LNCAP (cell line): Measurements from ENCODE around the gene PRICKLE2.

Source experiments
- TF ChIP-seq, protein P1 (sequence below): fragments of 450-650 bp; IDR thresholded peaks from 2 replicates; pipeline ENCODE4 v1.5.1; 2017; ENCODE audit warnings: mild to moderate bottlenecking

PRICKLE2 gene

DNA sequence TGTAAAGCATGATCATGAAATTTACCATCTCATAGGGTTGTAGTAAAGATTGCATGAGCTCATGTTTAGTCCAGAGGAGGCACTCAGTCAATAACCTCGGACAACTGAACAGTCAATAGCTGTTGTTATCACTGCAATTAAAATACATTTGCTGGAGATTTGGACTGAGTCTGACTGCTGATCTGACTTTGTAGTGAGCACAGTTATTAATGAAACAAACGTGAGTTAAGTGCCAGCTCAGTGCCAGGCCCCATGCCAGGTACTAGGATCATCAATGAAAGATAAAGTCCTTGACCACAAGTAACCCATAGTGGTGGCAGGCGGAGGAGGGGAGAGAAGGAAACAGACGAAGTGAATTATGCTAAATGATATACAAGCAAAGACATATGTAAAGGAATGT lies 43.7 kb upstream of the PRICKLE2 start:
- TF ChIP-seq, protein P1, sequence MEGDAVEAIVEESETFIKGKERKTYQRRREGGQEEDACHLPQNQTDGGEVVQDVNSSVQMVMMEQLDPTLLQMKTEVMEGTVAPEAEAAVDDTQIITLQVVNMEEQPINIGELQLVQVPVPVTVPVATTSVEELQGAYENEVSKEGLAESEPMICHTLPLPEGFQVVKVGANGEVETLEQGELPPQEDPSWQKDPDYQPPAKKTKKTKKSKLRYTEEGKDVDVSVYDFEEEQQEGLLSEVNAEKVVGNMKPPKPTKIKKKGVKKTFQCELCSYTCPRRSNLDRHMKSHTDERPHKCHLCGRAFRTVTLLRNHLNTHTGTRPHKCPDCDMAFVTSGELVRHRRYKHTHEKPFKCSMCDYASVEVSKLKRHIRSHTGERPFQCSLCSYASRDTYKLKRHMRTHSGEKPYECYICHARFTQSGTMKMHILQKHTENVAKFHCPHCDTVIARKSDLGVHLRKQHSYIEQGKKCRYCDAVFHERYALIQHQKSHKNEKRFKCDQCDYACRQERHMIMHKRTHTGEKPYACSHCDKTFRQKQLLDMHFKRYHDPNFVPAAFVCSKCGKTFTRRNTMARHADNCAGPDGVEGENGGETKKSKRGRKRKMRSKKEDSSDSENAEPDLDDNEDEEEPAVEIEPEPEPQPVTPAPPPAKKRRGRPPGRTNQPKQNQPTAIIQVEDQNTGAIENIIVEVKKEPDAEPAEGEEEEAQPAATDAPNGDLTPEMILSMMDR: no peak

DNA sequence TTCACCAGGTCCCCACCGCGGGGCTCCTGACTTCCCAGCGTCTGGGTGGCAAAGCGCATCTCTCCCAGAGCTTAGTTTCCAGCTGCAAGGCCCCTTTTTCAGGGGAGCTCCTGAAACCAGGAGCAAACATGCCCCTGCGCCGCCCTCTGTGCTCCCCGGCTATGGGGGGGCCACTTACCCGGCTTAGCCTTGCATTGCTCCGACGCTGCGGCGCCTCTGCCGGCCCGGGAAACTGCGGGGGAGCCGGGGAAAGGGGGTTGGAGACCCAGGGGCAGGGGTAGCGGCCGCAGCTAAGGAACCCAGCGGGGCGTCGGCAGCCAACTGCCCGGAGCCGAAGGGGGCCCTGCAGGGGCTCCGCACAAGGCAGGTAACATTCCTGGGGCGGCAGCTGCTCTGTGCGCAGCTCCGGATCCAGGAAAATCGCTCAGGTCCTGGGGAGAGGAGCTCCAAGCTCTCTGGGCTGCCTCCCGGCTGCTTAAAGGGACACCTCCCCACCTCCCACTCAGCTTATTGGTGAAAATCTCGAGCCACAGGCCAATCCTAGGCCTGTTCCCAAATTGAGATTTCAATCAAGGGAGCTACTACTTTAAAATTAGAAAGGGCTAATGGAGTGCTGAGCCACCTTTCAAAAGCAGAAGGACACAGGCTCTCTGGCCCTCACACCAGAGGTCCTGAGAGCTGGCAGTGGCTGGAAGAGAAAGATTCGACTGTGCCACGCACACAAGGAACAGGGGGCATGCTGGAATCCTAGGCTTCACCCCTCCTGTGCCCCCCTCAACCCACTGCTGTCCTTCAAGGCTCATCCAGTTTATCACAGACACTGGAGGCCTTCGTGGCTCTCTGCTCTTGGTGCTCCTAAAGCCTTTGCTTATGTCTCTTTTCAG lies 42.7 kb upstream of the PRICKLE2 start:
- TF ChIP-seq, protein P1: no peak

DNA sequence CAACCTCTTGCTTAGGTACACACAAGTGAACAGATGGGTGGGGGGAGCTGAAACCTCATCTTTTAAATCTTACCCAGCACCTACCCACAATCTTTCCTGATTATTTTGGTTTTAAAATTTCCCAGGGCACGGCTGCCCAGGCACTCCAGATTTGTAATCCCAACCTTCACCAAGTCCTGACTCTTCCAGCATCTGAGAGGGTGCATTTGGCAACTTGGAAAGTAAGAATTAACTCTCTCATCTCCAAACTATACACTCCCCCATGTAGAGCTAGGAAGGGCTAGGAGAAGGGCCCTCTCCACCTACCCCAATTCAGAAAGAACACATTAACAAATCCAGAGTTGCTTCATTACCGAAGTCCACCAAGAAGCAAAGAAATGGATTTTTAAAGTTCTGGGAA lies 41.7 kb upstream of the PRICKLE2 start:
- TF ChIP-seq, protein P1: no peak

DNA sequence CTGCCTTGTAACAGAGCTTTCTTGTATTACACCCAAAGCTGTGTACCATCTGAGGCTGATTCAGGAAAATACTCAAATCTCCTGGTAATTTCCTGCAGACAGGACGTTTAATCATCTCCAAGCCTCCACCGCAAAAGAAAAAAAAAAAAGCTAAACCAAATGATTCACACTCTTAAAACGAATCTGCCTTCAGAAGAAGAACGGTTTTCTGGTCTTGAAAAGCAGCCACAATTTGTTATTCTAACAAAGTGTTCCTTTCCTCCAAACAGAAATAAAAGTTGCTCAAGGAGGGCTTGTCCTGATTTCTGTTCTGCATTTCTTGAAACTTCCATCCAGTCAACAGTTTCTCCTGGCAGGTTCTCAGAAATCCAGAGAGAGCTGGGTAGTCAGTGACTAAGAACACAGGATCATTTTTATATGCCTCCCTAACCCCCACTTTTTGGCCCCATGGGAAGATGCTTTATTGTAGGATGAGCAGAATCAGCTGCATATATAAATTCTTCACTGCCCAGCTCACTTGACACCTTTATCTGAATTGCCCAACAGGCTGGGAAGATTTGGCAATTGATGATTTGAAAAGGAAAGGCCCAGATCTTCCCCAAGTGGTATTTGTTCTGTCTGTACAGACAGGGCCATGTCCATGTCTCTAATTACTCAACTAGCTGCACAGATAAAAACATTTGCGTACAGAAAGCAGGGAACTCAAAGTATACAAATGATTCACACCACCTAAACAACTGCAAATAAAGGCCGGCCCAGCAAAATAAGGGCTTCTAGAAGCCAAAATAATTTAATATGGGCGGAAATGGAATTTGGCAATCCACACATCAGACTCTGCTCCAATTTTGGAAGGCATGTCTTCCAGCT lies 41.0 kb upstream of the PRICKLE2 start:
- TF ChIP-seq, protein P1: no peak

DNA sequence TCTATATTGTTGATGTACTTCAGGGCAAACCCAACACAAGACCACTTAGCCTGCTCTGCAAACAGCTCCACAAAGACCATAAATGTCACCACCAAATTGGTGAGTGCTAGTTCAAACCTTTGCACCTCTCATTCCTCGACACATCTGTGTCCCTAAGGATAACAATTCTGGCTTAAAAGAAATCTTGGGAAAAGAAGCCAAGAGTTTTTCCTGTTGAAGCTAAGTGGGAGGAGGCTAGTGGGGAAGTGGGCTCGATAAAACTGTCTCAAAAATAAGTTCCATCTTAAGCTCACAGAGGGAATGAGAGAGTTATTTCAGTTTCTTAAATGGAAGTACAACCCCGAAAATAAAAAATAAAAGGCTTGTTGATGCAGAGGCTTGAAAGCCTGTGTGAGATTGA lies 40.4 kb upstream of the PRICKLE2 start:
- TF ChIP-seq, protein P1: no peak

DNA sequence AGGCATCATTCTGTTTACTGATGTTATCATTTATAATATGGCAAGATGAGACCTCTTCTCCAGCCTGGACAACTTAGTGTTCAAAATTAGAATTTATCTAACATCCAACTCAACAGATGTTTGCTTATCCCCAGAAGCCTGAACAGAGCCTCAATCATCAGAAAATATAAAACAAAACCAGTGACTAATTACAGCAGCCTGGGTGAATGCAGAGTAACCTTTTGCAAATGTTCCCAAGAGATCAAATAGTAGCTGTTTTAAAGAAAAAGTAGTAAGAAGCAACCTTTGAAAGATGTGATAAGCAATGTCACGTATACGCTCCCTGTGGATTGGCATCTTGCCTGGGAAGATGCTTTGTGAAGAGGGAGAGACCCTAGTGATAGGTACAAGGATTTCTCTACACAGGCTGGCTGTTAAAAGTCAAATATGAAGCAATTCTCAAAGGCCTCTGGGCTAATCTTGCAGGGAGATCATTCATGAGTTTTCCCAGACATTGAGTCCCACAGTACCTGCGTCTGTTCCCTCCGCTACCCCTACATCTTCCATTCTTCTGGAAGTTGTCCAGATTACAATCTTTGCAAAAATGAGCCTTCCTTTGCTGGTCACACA lies 39.3 kb upstream of the PRICKLE2 start:
- TF ChIP-seq, protein P1: no peak

DNA sequence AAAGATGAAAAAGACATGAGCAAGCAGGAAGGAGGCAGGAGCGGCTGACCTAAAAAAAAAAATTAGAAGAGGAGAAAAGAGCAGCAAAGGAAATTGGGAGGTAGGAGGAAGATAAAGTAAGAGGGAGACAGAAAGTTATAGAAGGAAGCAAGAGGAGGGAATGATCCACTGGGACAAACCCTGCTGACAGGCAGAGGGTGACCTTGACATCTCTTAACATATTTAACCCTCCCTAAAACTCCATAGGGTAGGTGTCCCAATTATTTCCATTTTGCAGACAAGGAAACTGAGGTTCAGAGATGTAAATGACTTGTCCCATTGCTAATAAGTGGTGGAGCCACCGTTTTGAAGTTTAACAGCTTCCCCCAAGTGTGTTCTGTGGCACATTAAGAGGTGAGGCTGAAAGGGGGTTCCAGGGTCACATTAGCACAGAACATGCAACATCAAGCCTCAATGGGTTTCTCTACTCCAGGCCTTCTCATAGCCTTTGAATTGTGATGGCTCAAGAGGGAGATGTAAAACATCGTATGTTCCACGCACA lies 37.4 kb upstream of the PRICKLE2 start:
- TF ChIP-seq, protein P1: no peak; the same call in 1 of the 2 replicates
